GM12878 (cell line): Measurements from ENCODE around the gene DDAH1. TPM values are rescaled to one million over a fixed set of nuclear protein-coding genes. Genes with fewer than 3 reads are reported as not detected.

Experiments used
- BHLHE40 ChIP-seq, 2 experiments: fragments of 450-650 bp in 1 of 2; IDR thresholded peaks; 2 replicates each; pipeline ENCODE4 v1.6.1; 2011 to 2017; ENCODE audit warnings: low read depth in 2 of 2, borderline replicate concordance in 1 of 2, improper control_type of control experiment in 1 of 2, low read length in 1 of 2, mild to moderate bottlenecking in 1 of 2
- CBX3 ChIP-seq: fragments of 200-600 bp; sonication (generic); IDR thresholded peaks from 2 replicates; pipeline ENCODE4 v1.6.1; 2016; ENCODE audit warnings: low read depth, borderline replicate concordance
- EZH2 ChIP-seq: IDR thresholded peaks from 2 replicates; pipeline ENCODE4 v1.6.1; 2012; ENCODE audit warnings: low read depth, mild to moderate bottlenecking, control low read depth, inconsistent platforms, low read length, borderline replicate concordance; ENCODE audit not compliant: control insufficient read depth
- IRF4 ChIP-seq: IDR thresholded peaks from 2 replicates; pipeline ENCODE4 v1.6.1; 2011; ENCODE audit warnings: low read depth, low read length
- MLLT1 ChIP-seq: fragments of 450-650 bp; IDR thresholded peaks from 2 replicates; pipeline ENCODE4 v1.6.1; 2016; ENCODE audit warnings: mild to moderate bottlenecking
- PAX5 ChIP-seq: IDR thresholded peaks from 2 replicates; pipeline ENCODE4 v1.6.1; 2011; ENCODE audit warnings: low read depth, low read length, borderline replicate concordance
- PKNOX1 ChIP-seq: fragments of 450-650 bp; IDR thresholded peaks from 2 replicates; pipeline ENCODE4 v1.6.1; 2016; ENCODE audit warnings: mild to moderate bottlenecking
- PML ChIP-seq: IDR thresholded peaks from 2 replicates; pipeline ENCODE4 v1.6.1; 2012; ENCODE audit warnings: low read length, inconsistent platforms
- POLR2AphosphoS2 ChIP-seq: IDR thresholded peaks from 2 replicates; pipeline ENCODE4 v1.6.1; 2011; ENCODE audit warnings: low read depth, mild to moderate bottlenecking, low read length, improper control_type of control experiment, moderate library complexity
- RELB ChIP-seq: fragments of 450-650 bp; IDR thresholded peaks from 2 replicates; pipeline ENCODE4 v1.6.1; 2017; ENCODE audit warnings: low read depth, mild to moderate bottlenecking, moderate library complexity
- RFX5 ChIP-seq: IDR thresholded peaks from 2 replicates; pipeline ENCODE4 v1.6.1; 2011; ENCODE audit warnings: low read depth, low read length, improper control_type of control experiment
- SRF ChIP-seq, 2 experiments: IDR thresholded peaks; 2 replicates each; pipeline ENCODE4 v1.6.1; 2011; ENCODE audit warnings: low read depth in 2 of 2, low read length in 2 of 2, mild to moderate bottlenecking in 1 of 2, moderate library complexity in 1 of 2
- ZBTB11 ChIP-seq: fragments of 450-650 bp; formaldehyde crosslinking; IDR thresholded peaks from 2 replicates; pipeline ENCODE4 v1.5.0; 2022; ENCODE audit warnings: mild to moderate bottlenecking, missing genetic modification characterization
- ZNF592 ChIP-seq: fragments of 450-650 bp; IDR thresholded peaks from 2 replicates; pipeline ENCODE4 v1.6.1; 2017; ENCODE audit warnings: mild to moderate bottlenecking, moderate library complexity
- polyA plus RNA-seq, 11 experiments: library from polyadenylated mRNA; depleted of rRNA in 4 of 11; unstranded in 6 of 11; stranded (reverse) in 5 of 11; fragments of >200 nt; fragmentation: Nextera tagmentation in 4 of 11; fragmentation: Illumina TruSeq in 1 of 11; extraction: Ambion mirVana in 4 of 11; extraction: Trizol in 1 of 11; gene quantifications; 1 replicate in 1 of 11; 2 replicates in 10 of 11; pipeline versions ENCODE4 v1.2.1 to v1.2.3, GENCODE V29; 2011 to 2016; ENCODE audit warnings: inconsistent platforms in 2 of 11, missing spikeins in 2 of 11, low read depth in 1 of 11
- total RNA-seq, 4 experiments: library from RNA; depleted of rRNA in 3 of 4; stranded (reverse); fragments of >200 nt in 3 of 4; fragmentation: Illumina TruSeq in 1 of 4; extraction: Trizol in 1 of 4; gene quantifications; 2 replicates each; pipeline versions ENCODE4 v1.2.1 to v1.2.3, GENCODE V29; 2013 to 2021

DDAH1 gene
- total and polyA plus RNA-seq, 10 of the 15 experiments (the other 5 are each of a cell fraction or from before 2014, with no cell fraction given) = 0.07 to 0.88 (median 0.27) TPM; not detected in 6

GRCh38 chr1:85278853-85279314 lies 186.1 kb downstream of the DDAH1 start (continued):
- TF ChIP-seq MLLT1 (no peak; the same call in 1 of the 2 replicates), IRF4 (0 out of 2 replicates have a peak, but pooled peaks have one; percentile 56), RFX5 (no peak), EZH2 (no peak), RELB (0 out of 2 replicates have a peak, but pooled peaks have one; percentile 44), BHLHE40 (IDR thresholded peaks at IDR 0.05; ENCODE audit: borderline replicate concordance in 1 of 2, low read depth in 2 of 2, low read length in 1 of 2) (no peak), PKNOX1 (peak; percentile 57), ZNF592 (no peak), ZBTB11 (CRISPR knock-in tag) (no peak), SRF (IDR thresholded peaks at IDR 0.05; ENCODE audit: low read depth in 2 of 2, low read length in 2 of 2) (0 out of 4 replicates have a peak, but pooled peaks of 1 of the 2 experiments have one; percentile 19), POLR2AphosphoS2 (no peak), PML (no peak), CBX3 (no peak), PAX5 (0 out of 2 replicates have a peak, but pooled peaks have one; percentile 27)
